ENCODE data around the gene ENC1. TPM values are rescaled to one million over a fixed set of nuclear protein-coding genes. Genes with fewer than 3 reads are reported as not detected.

The ENC1 gene
- total and polyA plus RNA-seq, 2 of the 8 experiments (the other 6 are each of a cell fraction or from before 2014, with no cell fraction given), result 5.5 to 13.2 TPM

DNA sequence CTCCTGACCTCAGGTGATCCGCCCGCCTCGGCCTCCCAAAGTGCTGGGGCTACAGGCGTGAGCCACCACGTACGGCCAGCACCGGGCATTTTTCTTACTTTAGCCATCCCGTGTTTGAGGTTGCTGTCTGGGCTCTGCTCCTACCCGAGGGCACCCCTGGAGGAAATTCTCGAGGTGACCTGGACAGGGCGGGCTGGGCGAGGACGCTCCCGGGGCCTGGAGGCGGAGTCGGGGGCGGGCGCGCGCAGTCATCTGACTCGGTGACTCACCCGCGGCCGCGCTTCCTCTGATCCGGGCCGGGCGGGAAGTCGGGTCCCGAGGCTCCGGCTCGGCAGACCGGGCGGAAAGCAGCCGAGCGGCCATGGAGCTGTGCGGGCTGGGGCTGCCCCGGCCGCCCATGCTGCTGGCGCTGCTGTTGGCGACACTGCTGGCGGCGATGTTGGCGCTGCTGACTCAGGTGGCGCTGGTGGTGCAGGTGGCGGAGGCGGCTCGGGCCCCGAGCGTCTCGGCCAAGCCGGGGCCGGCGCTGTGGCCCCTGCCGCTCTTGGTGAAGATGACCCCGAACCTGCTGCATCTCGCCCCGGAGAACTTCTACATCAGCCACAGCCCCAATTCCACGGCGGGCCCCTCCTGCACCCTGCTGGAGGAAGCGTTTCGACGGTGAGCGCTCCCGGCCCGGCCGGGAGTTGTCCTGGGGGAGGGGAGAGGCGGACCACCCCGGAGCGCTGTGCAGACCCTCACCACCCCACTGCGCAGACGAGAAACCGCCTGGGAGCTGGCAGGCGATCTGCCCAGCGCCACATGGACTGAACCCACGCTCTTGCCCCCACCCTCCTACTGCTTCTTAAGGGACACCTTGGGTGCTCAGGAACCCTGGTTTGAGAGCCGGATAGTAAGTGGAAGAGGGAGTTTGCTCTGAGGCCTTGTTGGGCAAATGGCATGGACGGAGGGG is 44.6 kb upstream of the ENC1 start, which contains the start of gene HEXB (continued):
- TF ChIP-seq, protein P1, sequence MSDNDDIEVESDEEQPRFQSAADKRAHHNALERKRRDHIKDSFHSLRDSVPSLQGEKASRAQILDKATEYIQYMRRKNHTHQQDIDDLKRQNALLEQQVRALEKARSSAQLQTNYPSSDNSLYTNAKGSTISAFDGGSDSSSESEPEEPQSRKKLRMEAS (IDR thresholded peaks at IDR 0.05), result no peak
- TF ChIP-seq CBX5 (IDR thresholded peaks at IDR 0.05; ENCODE audit: low read depth, low read length) (no peak), SRF (IDR thresholded peaks at IDR 0.05; ENCODE audit: low read depth, low read length) (no peak), SUZ12 (IDR thresholded peaks at IDR 0.05; ENCODE audit: low read length) (no peak; the same call in 1 of the 2 replicates), NANOG (IDR thresholded peaks at IDR 0.05; ENCODE audit: insufficient read depth, low read depth, low read length, poor library complexity, severe bottlenecking) (no peak), ZNF274 (IDR thresholded peaks at IDR 0.05; ENCODE audit: borderline replicate concordance, extremely low read depth, low read length) (no peak)
